MCF 10A (cell line): ENCODE results near the gene MTX1. TPM values are rescaled to one million over a fixed set of nuclear protein-coding genes. Genes with fewer than 3 reads are reported as not detected.

Experiments used
- BruUV-seq: library from RNA; stranded (reverse); fragments of 400-500 nt; replicated peaks from 2 replicates; lab custom pipeline; 2021; lab: Mats Ljungman, UMichigan
- CTCF ChIA-PET: fragments of 300-600 bp; sonication (Branson Sonifier 250); formaldehyde crosslinking; extraction: SDS; loops from one replicate; lab custom pipeline; 2021; ENCODE audit warnings: antibody characterized with exemption, inconsistent platforms; lab: Yijun Ruan, JAX
- POLR2A ChIA-PET: fragments of 300-600, 350-650 bp; sonication (Branson Sonifier 250); formaldehyde crosslinking; extraction: SDS; loops from one replicate; lab custom pipeline; 2020; ENCODE audit warnings: antibody characterized with exemption, inconsistent platforms; lab: Yijun Ruan, JAX
- DNase-seq: peaks from one replicate; pipeline ENCODE4 v3.0.0-alpha.2; 2018; ENCODE audit not compliant: unreplicated experiment
- H3K27ac Mint-ChIP-seq: one replicate; pipeline ENCODE4 v1.8.0; 2022; ENCODE audit warnings: mild to moderate bottlenecking, low read depth, mixed read lengths; ENCODE audit not compliant: unreplicated experiment
- H3K27me3 Mint-ChIP-seq: one replicate; pipeline ENCODE4 v1.8.0; 2022; ENCODE audit warnings: mixed read lengths; ENCODE audit not compliant: insufficient read depth, unreplicated experiment
- H3K36me3 Mint-ChIP-seq: one replicate; pipeline ENCODE4 v1.8.0; 2022; ENCODE audit warnings: mild to moderate bottlenecking, moderate library complexity, mixed read lengths; ENCODE audit not compliant: insufficient read depth, unreplicated experiment
- H3K4me1 Mint-ChIP-seq: one replicate; pipeline ENCODE4 v1.8.0; 2022; ENCODE audit warnings: mixed read lengths; ENCODE audit not compliant: insufficient read depth, unreplicated experiment
- H3K4me3 Mint-ChIP-seq: one replicate; pipeline ENCODE4 v1.8.0; 2022; ENCODE audit warnings: mild to moderate bottlenecking, moderate library complexity, mixed read lengths; ENCODE audit not compliant: unreplicated experiment
- H3K9me3 Mint-ChIP-seq: one replicate; pipeline ENCODE4 v1.8.0; 2022; ENCODE audit warnings: mixed read lengths; ENCODE audit not compliant: unreplicated experiment
- intact Hi-C: fragments of 100-400 bp; cut with micrococcal nuclease; formaldehyde crosslinking; loops from 2 replicates; pipeline ENCODE4 v1.14.1; 2022
- total RNA-seq: library from RNA; stranded (reverse); gene quantifications from 2 replicates; pipeline ENCODE4 v1.2.3, GENCODE V29; 2022
- TF ChIP-seq, protein P1 (sequence below): fragments of 200-600 bp; IDR thresholded peaks from one replicate; pipeline ENCODE4 v1.8.0; 2022; ENCODE audit warnings: antibody characterized with exemption, mild to moderate bottlenecking; ENCODE audit not compliant: unreplicated experiment

The MTX1 gene
- total RNA-seq, 1 experiment from 2014 or later = 67.4 TPM

DNA sequence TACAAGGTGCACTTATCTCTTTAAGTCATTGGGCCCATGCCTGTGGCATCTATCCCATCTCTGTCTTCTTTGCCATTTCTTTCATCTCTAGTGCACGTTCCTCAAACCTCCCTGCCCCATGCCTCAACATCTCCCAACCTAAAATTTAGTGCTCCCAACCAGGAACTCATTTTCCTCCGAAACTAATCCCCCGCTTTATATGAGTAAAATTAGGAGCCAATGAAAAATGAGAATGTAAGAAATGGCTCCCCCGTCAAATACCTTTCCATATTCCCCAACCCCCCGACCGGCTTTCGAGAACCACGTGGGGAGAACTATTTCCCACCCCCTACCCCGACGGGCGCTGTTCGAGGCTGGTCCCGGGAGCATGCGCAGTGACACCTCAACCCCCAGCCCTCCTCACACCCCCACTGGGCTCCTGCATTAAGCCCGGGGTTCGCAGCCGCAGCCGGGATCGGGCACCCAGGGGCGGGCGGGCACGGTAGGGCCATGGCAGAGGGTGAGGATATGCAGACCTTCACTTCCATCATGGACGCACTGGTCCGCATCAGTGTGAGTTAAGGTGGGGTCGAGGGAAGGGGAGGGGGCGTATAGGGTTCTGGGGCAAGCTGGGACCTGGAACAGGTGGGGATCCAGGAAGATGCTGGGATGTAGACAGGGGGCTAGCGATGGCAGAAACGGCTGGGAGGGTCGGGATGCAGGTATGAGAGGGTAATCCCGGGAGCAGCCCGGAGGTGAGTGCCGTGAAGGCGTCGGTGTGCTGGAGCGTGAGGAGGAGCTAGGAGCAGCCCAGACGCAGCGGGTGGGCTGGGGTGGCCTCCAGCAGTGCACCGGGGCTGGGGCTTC is 34.8 kb upstream of the MTX1 start, which contains the start of gene TRIM46:
Gene TRIM46, plus strand, starts transcription at position 372 of the 846 bp plus-strand sequence. Its CDS starts 118 bp downstream, at position 490.
- H3K4me1 Mint-ChIP-seq = peaks cover 45% of the 10 kb centered on the region
- peaks cover 39% of the 10 kb centered on the region for H3K36me3 Mint-ChIP-seq
- no peak for DNase-seq
- TF ChIP-seq, protein P1, sequence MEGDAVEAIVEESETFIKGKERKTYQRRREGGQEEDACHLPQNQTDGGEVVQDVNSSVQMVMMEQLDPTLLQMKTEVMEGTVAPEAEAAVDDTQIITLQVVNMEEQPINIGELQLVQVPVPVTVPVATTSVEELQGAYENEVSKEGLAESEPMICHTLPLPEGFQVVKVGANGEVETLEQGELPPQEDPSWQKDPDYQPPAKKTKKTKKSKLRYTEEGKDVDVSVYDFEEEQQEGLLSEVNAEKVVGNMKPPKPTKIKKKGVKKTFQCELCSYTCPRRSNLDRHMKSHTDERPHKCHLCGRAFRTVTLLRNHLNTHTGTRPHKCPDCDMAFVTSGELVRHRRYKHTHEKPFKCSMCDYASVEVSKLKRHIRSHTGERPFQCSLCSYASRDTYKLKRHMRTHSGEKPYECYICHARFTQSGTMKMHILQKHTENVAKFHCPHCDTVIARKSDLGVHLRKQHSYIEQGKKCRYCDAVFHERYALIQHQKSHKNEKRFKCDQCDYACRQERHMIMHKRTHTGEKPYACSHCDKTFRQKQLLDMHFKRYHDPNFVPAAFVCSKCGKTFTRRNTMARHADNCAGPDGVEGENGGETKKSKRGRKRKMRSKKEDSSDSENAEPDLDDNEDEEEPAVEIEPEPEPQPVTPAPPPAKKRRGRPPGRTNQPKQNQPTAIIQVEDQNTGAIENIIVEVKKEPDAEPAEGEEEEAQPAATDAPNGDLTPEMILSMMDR = no peak
- intact Hi-C loops = loop anchor here (1.0 to 5.0 kb wide), 2 partner anchors 54 to 201 kb away; partner anchors contain the start of genes CKS1B and SHC1
- peak within 1 kb of the TSS; percentile 87 for H3K4me3 Mint-ChIP-seq
- peak within 1 kb of the TSS; percentile 95 for H3K27ac Mint-ChIP-seq
- POLR2A ChIA-PET = interaction anchor here (0.7 to 15.7 kb wide), 35 partner anchors 9 to 745 kb away, joined by 3 to 215 read pairs (median 7); partner anchors contain the start of genes DPM3, EFNA1, EFNA3 and MTX1
- no peaks in the 10 kb centered on the region for H3K27me3 Mint-ChIP-seq
- BruUV-seq = no TSS peak
- no peaks in the 10 kb centered on the region for H3K9me3 Mint-ChIP-seq
- CTCF ChIA-PET = interaction anchor here (0.6 to 14.5 kb wide), 52 partner anchors 9 to 586 kb away, joined by 3 to 380 read pairs (median 6); partner anchors contain the start of genes EFNA3, FLAD1, MTX1 and SLC50A1

DNA sequence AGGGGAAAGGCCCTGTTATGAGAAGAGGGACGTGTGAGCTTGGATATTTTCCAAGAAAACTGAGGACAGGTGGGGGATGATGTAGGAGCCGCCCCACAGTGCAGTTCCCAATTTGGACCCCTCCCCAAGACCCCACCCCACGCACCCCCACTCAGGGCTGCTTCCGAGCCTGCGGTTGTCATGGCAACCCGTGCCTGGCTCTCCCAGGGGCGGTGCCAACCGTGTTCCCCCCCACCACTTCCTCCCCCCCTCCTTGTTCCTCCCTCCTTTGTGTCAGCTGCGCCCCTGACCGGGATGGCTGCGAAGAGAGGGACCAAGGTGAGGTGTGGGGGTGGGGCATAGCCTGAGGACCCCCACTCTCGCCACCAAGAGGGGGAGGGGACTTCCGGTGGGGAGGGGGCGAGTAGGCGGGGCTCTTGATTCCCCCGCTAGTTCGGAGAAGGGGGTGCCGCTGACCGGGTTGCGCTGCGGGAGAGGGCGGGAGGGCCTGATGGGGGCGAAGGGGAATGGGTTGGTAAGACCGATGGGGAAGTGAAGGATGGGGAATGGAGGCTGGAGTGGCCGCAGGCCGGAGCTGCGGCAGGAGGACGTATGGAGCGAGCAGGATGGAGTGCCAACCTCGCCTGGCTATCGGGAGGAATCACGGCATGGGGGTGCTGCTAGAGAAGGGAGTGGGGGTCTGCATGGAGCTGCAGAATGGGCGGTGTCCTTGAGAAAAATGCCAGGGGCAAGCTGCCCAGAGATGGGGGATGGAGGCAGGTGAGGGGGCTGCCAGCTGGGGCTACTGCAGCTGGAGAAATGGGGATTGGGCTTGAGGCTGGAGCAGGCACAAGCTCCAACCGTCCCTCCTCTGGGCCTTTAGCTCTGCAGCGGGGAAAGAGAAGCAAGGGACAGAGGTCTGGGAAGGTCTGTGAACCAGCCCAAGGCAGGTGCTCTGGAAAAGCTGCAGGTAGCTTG is 33.9 kb upstream of the MTX1 start:
- TF ChIP-seq, protein P1 = no peak
- ChIA-PET CTCF (interaction anchor here (0.6 to 14.5 kb wide), 38 partner anchors 9 to 1510 kb away, joined by 3 to 380 read pairs (median 4); partner anchors contain the start of genes FLAD1 and THBS3), POLR2A (interaction anchor here (0.6 to 15.7 kb wide), 8 partner anchors 20 to 172 kb away, joined by 3 to 215 read pairs (median 5); partner anchors contain the start of genes MTX1, SCAMP3, SLC50A1 and ZBTB7B)
- peak overlapping the region; percentile 66 for H3K27ac Mint-ChIP-seq
- BruUV-seq = no TSS peak
- H3K4me3 Mint-ChIP-seq = no peak overlapping the region
- H3K27me3 Mint-ChIP-seq = no peaks in the 10 kb centered on the region
- H3K36me3 Mint-ChIP-seq = peaks cover 32% of the 10 kb centered on the region
- no peaks in the 10 kb centered on the region for H3K9me3 Mint-ChIP-seq
- no peak for DNase-seq
- peaks cover 42% of the 10 kb centered on the region for H3K4me1 Mint-ChIP-seq
- intact Hi-C loops = loop anchor here (5.0 kb wide), 2 partner anchors 202 to 418 kb away; partner anchors contain the start of genes CKS1B and SHC1

DNA sequence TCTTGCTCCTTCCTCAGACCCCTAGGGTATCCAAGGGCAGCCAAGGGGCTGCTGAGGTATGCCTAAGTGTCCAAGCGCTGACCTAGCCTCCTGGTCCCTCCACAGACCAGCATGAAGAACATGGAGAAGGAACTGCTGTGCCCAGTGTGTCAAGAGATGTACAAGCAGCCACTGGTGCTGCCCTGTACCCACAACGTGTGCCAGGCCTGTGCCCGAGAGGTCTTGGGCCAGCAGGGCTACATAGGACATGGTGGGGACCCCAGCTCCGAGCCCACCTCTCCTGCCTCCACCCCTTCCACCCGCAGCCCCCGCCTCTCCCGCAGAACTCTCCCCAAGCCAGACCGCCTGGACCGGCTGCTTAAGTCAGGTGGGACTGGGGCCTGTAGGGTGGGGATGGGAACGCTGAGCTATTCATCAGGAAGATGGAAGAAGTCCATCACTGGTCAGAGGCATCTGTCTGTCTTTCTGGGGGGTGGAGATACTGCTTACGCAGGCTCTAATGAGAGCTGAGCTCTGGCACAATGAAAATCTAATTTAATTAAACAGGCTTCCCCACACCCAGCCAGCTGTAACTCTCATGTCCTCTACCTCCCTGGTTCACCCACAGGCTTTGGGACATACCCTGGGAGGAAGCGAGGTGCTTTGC is 33.1 kb upstream of the MTX1 start:
- no peaks in the 10 kb centered on the region for H3K27me3 Mint-ChIP-seq
- no peak overlapping the region for H3K4me3 Mint-ChIP-seq
- no peak for DNase-seq
- H3K36me3 Mint-ChIP-seq = peaks cover 24% of the 10 kb centered on the region
- POLR2A ChIA-PET = interaction anchor here (1.1 to 15.7 kb wide), 4 partner anchors 19 to 173 kb away, joined by 3 to 215 read pairs (median 30); partner anchors contain the start of genes SLC50A1 and ZBTB7B
- CTCF ChIA-PET = interaction anchor here (0.5 to 14.5 kb wide), 40 partner anchors 9 to 1510 kb away, joined by 3 to 380 read pairs (median 4); partner anchors contain the start of genes FLAD1, LENEP and THBS3
- H3K4me1 Mint-ChIP-seq = peaks cover 39% of the 10 kb centered on the region
- no TSS peak for BruUV-seq
- H3K27ac Mint-ChIP-seq = no peak overlapping the region
- intact Hi-C loops = loop anchor here (5.0 kb wide), 1 partner anchor 417 kb away; no protein-coding TSS in a partner anchor
- H3K9me3 Mint-ChIP-seq = no peaks in the 10 kb centered on the region
- TF ChIP-seq, protein P1 = no peak
